IPS-20b (cell line): Measurements from ENCODE around the gene GFRA1.
"Not testable (repeated sequence)": the region's sequence is repeated elsewhere in the genome, so short reads cannot be mapped to it uniquely, and the experiment has no call there.

Experiments
- H3K27ac ChIP-seq: one replicate; pipeline ENCODE4 v1.5.1; 2013; ENCODE audit warnings: low read length
- H3K27me3 ChIP-seq: 2 replicates; pipeline ENCODE4 v1.6.1; 2013; ENCODE audit warnings: mild to moderate bottlenecking, low read length, inconsistent platforms; ENCODE audit not compliant: insufficient read depth
- H3K36me3 ChIP-seq: 2 replicates; pipeline ENCODE4 v1.6.1; 2013; ENCODE audit warnings: low read depth, mild to moderate bottlenecking, inconsistent platforms, low read length, moderate library complexity; ENCODE audit not compliant: insufficient read depth
- H3K4me1 ChIP-seq: 2 replicates; pipeline ENCODE4 v1.6.1; 2013; ENCODE audit warnings: mild to moderate bottlenecking, control low read depth, inconsistent platforms, low read length, moderate library complexity; ENCODE audit not compliant: insufficient read depth
- H3K4me3 ChIP-seq: 2 replicates; pipeline ENCODE4 v1.5.1; 2013; ENCODE audit warnings: mild to moderate bottlenecking, low read length, inconsistent platforms
- H3K9ac ChIP-seq: 2 replicates; pipeline ENCODE4 v1.6.1; 2013; ENCODE audit warnings: low read depth, mild to moderate bottlenecking, inconsistent platforms, low read length, moderate library complexity
- H3K9me3 ChIP-seq: 2 replicates; pipeline ENCODE4 v1.6.1; 2013; ENCODE audit warnings: mild to moderate bottlenecking, low read depth, low read length, inconsistent platforms; ENCODE audit not compliant: insufficient read depth

Gene GFRA1

DNA sequence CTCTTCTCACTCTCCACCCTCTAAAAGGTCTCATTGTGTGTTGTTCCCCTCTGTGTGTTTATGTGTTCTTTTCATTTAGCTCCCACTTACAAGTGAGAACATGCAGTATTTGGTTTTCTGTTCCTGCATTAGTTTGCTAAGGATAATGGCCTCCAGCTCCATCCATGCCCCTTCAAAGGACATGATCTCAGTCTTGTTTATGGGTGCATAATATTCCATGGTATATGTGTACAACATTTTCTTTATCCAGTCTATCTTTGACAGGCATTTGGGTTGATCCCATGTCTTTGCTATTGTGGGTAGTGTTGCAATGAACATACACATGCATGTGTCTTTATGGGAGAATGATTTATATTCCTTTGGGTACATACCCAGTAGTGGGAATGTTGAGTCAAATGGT lies 107.1 kb downstream of the GFRA1 start:
- H3K36me3 ChIP-seq, H3K27me3 ChIP-seq, H3K9ac ChIP-seq, H3K4me1 ChIP-seq, H3K9me3 ChIP-seq, H3K4me3 ChIP-seq, H3K27ac ChIP-seq: not testable (repeated sequence)

DNA sequence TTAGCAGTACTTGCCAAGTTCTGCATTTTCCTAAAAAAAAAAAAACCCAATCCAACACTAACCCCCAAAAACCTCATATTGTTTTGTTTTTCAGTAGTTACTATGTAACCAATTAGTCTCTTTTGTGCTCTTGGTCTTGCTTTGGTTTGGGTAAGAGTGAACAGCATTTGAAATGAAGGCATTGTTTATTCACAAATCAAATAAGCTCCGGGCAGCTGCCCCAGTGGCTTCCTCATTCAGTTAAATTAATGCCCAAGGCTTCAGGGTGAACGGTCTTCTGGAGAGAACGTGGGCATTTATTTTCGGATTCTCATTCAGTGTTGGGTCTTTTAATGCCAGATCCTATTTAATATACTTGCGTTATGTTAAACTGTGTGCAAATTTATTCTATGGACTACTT lies 108.7 kb downstream of the GFRA1 start:
- H3K9ac ChIP-seq: no peak overlapping the region
- H3K27ac ChIP-seq: no peak overlapping the region
- no peaks in the 10 kb centered on the region for H3K4me1 ChIP-seq
- no peaks in the 10 kb centered on the region for H3K27me3 ChIP-seq
- no peak overlapping the region for H3K4me3 ChIP-seq
- H3K36me3 ChIP-seq: no peaks in the 10 kb centered on the region
- no peaks in the 10 kb centered on the region for H3K9me3 ChIP-seq

DNA sequence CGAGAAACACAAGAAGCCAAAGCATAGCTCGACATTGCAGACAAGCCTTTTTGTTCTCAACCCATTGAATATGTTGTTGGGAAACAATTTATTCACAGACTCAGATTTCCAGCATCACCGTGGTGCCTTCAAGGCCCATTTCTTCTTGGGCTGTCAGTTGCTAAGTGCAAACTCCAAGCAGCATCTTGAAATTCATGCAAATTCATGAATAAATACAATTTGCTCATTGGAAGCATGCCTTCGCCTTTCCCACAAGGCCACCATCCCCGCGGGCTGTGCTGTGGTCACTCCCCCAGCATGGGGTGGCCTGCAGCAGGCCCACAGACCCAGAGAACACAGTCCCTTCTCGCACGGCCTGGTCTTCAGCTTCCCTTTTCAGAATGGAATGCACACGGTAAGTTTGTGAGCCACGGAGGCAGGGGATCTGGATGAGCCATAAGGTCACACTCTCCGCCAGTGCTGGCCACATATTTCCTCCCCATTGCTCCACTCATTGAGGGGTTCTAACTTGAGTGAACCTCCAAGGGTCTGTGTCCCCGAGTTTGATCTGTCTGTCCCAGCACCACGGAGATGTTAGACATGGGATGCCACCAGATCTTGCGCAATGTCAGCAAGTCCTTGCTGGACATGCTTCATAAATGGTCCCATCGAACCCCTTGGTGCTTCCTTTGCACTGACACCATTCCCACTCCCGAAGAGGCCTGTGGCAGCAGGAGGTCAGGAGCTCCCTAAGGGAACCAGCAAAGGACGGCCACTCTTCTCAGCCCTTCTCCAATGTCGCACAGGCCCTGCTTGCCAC lies 109.5 kb downstream of the GFRA1 start:
- no peak overlapping the region for H3K9ac ChIP-seq
- H3K4me1 ChIP-seq: no peaks in the 10 kb centered on the region
- no peak overlapping the region for H3K4me3 ChIP-seq
- no peak overlapping the region for H3K27ac ChIP-seq
- H3K36me3 ChIP-seq: no peaks in the 10 kb centered on the region
- no peaks in the 10 kb centered on the region for H3K9me3 ChIP-seq
- no peaks in the 10 kb centered on the region for H3K27me3 ChIP-seq

DNA sequence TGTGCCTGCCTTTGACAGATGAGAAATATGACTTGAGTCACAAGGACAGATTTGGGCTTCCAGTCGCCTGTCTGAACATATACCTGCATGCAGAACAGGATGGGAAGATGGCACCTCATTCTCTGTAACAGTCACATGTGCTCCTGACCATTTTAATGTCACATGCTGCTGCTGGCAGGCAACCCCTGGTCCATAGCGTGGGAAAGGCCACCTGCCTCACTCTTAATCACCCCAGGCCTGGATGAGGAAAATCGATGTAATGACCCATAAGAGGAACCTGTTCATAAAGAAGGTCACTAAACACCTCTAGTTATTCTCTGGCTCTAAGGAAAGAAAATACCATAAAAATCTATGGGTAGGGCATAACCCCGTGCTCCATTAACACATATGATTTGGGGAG lies 110.2 kb downstream of the GFRA1 start:
- H3K9me3 ChIP-seq: no peaks in the 10 kb centered on the region
- no peak overlapping the region for H3K27ac ChIP-seq
- H3K36me3 ChIP-seq: no peaks in the 10 kb centered on the region
- no peak overlapping the region for H3K4me3 ChIP-seq
- no peaks in the 10 kb centered on the region for H3K27me3 ChIP-seq
- H3K4me1 ChIP-seq: no peaks in the 10 kb centered on the region
- no peak overlapping the region for H3K9ac ChIP-seq

DNA sequence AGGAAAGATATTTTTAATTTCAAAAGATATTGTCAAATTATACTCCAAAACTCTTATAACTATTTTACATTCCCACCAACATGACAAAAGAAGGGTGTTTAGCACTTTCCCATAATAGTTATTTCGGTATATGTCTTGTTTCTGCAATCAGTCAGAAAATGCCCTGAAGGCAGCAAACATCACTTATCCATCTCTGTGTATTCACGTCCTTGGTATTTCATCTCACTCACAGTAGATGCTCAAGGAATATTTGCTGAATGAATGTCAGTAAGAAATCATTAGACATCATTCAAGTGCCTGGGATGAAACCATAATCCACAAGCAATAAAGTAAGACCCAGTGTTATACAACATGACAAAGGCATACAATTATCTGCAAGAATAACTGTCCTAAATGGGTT lies 112.7 kb downstream of the GFRA1 start:
- Histone ChIP-seq H3K9ac (no peak overlapping the region), H3K4me1 (no peaks in the 10 kb centered on the region), H3K4me3 (no peak overlapping the region), H3K36me3 (no peaks in the 10 kb centered on the region), H3K9me3 (no peaks in the 10 kb centered on the region), H3K27me3 (no peaks in the 10 kb centered on the region), H3K27ac (no peak overlapping the region)

DNA sequence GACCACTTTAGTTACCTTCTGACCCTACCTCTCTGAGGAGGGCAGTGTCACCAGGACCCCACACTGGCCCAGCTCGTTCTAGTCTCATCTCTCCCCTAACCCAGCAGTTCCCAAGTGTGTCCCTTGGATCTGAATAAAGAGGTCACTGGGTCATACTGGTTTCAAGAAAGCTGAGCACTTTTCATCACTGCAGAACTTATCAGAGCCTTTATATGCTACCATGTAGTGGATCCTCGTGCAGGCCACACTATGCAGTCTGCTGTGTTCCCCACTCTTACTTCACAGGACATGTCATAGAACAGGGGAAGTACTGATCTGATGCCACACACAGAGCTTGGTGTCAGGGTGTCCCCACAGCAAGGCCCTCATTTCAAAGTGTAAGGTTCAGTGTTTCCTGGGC lies 113.8 kb downstream of the GFRA1 start:
- Histone ChIP-seq H3K4me3 (no peak overlapping the region), H3K36me3 (no peaks in the 10 kb centered on the region), H3K9me3 (no peaks in the 10 kb centered on the region), H3K9ac (no peak overlapping the region), H3K27ac (no peak overlapping the region), H3K27me3 (no peaks in the 10 kb centered on the region), H3K4me1 (no peaks in the 10 kb centered on the region)

DNA sequence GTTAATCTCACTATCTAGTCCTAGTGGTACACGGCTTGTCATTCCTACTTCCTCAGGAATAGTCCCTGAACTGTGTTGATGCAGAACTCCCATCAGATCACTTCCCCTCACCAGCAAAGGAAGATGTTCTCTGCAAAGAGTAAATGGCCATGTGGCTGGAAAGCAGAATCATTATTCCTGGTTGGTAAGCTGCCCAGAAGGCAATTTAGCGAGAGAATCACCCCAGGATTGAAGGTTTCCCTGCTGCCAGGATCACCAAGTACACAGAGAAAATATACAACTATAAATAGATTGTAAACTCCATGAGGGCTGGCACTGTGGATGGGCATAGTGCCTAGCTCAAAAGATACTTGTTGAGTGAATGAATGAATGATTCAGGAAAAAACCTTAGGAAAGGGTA lies 115.0 kb downstream of the GFRA1 start:
- H3K4me1 ChIP-seq: no peaks in the 10 kb centered on the region
- no peaks in the 10 kb centered on the region for H3K36me3 ChIP-seq
- H3K9me3 ChIP-seq: no peaks in the 10 kb centered on the region
- no peaks in the 10 kb centered on the region for H3K27me3 ChIP-seq
- no peak overlapping the region for H3K27ac ChIP-seq
- no peak overlapping the region for H3K4me3 ChIP-seq
- no peak overlapping the region for H3K9ac ChIP-seq

DNA sequence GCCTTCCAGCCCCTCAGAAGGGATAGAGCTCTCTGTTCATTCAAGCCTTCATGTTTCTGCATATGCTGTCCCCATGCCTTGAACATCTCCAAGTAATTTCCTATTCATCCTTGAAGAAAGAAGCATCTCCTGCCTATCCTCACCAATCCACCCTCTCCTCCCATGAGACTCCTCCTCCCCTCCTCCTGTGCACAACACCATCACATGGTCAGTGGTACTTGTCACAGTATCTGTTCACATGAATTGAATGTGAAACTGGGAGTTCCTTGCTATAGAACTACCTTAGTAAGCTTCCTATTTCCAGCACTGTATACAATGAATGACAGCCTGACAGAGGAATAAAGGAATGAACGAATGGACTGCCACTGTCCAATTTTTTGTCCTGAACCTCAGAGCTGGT lies 115.5 kb downstream of the GFRA1 start:
- Histone ChIP-seq H3K27me3 (no peaks in the 10 kb centered on the region), H3K9me3 (no peaks in the 10 kb centered on the region), H3K27ac (no peak overlapping the region), H3K9ac (no peak overlapping the region), H3K4me3 (no peak overlapping the region), H3K4me1 (no peaks in the 10 kb centered on the region), H3K36me3 (no peaks in the 10 kb centered on the region)

DNA sequence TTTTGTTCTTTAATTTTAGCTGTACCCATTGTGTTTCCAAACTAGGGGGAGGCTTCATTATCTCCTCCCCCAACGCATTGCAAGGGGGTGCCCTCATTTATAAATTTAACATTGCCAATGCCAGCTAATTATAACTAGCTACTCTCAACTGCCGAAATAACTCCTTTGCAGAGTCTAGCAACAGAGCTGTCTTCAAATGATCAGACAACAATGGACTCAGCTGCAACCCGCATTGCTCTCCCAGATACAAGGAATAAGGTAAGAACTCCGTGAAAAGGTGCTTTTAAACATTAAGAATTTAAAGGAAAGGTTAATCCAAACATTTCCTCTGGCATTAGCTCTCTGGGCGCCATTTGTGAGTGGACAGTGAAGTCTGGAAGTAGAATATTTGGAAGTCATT lies 116.2 kb downstream of the GFRA1 start:
- H3K9ac ChIP-seq: no peak overlapping the region
- H3K36me3 ChIP-seq: no peaks in the 10 kb centered on the region
- H3K9me3 ChIP-seq: no peaks in the 10 kb centered on the region
- H3K27ac ChIP-seq: no peak overlapping the region
- H3K4me3 ChIP-seq: no peak overlapping the region
- H3K4me1 ChIP-seq: no peaks in the 10 kb centered on the region
- no peaks in the 10 kb centered on the region for H3K27me3 ChIP-seq

DNA sequence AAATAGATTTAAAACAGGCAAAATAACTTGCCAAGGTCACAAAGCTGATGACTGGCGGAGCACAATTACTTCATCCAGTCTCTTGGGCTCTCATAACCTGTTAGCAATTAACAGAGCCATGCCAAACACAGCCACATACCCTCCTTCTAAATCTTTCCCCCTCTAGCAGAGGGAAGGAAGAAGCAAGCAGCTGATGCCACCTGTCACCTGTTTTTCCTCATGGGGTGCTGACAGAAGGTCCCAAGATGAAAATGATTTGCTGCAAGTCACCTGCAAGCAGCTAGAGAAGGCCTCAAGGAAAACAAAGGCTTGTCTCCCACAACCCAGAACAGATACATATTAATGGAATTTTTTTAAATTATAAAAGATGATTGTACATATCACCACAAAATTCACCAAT lies 117.8 kb downstream of the GFRA1 start:
- Histone ChIP-seq H3K9me3 (no peaks in the 10 kb centered on the region), H3K4me3 (no peak overlapping the region), H3K27ac (no peak overlapping the region), H3K36me3 (no peaks in the 10 kb centered on the region), H3K9ac (no peak overlapping the region), H3K4me1 (no peaks in the 10 kb centered on the region), H3K27me3 (no peaks in the 10 kb centered on the region)

DNA sequence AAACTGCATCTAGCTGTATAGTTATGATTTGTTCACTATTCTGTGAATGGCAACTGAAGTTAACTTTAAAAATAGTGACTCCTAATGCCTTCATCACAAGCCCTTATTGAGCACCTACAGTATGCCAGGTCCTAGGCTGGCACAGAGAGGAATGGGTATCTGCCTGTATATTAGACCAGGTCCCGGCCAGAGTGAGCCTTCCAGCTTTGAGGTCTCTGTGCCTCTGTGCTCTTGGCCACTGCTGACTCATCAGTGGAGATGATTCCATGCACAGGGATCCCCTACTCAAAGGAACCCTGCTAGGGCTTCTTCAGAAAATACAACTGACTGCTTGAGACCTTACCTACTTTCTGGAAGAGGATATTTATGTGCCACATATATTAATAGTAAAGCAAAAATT lies 118.4 kb downstream of the GFRA1 start:
- no peaks in the 10 kb centered on the region for H3K27me3 ChIP-seq
- H3K9ac ChIP-seq: no peak overlapping the region
- no peak overlapping the region for H3K27ac ChIP-seq
- no peaks in the 10 kb centered on the region for H3K4me1 ChIP-seq
- no peaks in the 10 kb centered on the region for H3K36me3 ChIP-seq
- no peaks in the 10 kb centered on the region for H3K9me3 ChIP-seq
- H3K4me3 ChIP-seq: no peak overlapping the region

DNA sequence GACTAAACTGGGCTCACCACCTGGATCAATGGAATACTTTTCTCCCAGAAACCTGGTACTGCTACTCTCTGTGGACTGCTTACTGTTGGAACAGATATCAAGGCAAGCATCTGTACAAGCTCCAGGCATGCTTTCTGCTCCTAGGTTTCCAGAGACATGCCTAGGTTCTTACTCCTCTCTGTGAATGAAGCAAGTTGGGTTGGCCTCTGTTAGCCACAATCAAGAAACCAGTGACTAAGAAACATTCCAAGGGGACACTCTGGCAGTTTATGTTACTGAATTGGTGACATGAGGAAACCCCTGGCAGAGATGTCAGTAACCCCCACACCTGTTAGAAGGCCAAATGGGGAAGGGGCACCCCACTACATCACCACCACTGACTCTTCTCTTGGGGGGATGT lies 121.9 kb downstream of the GFRA1 start:
- Histone ChIP-seq H3K4me3 (no peak overlapping the region), H3K36me3 (no peaks in the 10 kb centered on the region), H3K9ac (no peak overlapping the region), H3K9me3 (no peaks in the 10 kb centered on the region), H3K4me1 (no peaks in the 10 kb centered on the region), H3K27me3 (no peaks in the 10 kb centered on the region), H3K27ac (no peak overlapping the region)
